Subcutaneous adipose tissue (tissue), 4 donors: ENCODE measurements around the gene GPR27. TPM values are rescaled to one million over a fixed set of nuclear protein-coding genes. Genes with fewer than 3 reads are reported as not detected.

Experiments
- total RNA-seq, 4 donors: library from RNA; depleted of rRNA; stranded (reverse); fragments of >200 nt; gene quantifications; one replicate each; pipeline ENCODE4 v1.1.0, GENCODE V29; 2016
- TF ChIP-seq, protein P1 (sequence below): fragments of 450-650 bp; IDR thresholded peaks from one replicate; pipeline ENCODE4 v1.5.1; 2016; ENCODE audit warnings: low read depth, mild to moderate bottlenecking, control low read depth, antibody characterized with exemption, moderate library complexity

GPR27 gene
- total RNA-seq, 4 donors from 2014 or later: 0.38 to 0.49 TPM; not detected in 2

DNA sequence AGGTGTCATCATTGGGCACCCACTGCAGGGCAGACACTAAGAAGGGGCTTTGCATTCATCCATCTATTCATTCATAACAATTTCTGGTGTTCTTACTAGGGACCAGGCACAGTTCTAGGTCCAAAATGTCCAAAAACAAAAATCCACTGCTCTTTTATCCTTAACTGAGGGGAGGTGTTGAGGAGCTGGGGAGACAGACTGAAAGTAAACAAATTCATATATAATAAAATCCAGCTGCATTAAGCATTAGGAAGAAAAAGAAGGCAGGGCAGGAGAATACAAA lies 29.5 kb upstream of the GPR27 start:
- TF ChIP-seq, protein P1, sequence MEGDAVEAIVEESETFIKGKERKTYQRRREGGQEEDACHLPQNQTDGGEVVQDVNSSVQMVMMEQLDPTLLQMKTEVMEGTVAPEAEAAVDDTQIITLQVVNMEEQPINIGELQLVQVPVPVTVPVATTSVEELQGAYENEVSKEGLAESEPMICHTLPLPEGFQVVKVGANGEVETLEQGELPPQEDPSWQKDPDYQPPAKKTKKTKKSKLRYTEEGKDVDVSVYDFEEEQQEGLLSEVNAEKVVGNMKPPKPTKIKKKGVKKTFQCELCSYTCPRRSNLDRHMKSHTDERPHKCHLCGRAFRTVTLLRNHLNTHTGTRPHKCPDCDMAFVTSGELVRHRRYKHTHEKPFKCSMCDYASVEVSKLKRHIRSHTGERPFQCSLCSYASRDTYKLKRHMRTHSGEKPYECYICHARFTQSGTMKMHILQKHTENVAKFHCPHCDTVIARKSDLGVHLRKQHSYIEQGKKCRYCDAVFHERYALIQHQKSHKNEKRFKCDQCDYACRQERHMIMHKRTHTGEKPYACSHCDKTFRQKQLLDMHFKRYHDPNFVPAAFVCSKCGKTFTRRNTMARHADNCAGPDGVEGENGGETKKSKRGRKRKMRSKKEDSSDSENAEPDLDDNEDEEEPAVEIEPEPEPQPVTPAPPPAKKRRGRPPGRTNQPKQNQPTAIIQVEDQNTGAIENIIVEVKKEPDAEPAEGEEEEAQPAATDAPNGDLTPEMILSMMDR: no peak

GRCh38 chr3:71724584-71725270 lies 28.9 kb upstream of the GPR27 start:
- TF ChIP-seq, protein P1: no peak

DNA sequence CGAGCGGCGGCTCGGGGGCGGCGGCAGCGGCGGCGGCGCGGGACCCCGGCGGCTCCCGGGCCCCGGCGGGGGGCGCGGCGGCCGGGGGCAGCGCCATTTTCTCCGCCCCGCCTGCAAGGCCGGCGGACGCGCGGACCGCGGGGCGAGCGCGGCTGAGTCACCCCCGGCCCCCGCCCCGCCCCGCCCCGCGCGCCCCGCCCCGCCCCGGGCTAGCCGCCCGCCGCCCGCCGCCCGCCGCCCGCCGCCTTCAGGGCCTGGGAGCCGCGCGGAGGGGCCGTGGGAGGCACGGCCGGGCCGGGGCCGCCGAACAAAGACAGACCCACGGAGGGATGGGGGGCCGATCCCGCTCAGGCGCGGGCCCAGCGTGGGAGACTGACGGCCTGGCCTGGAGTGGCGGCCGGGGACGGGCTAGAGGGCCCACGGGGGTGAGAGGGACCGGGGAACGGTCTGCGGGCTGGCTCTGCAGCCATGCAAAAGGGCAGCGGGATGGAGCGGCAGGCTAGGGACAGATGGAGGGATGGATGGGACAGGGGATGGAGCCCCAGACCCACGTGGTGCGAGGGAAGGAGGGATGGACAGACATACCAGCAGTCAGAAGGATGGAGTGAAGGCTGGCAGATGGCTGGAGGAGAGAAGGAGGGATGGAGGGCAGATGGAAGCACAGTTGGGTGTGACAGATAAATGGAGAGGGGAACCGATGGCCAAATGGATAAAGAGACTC lies 28.2 kb upstream of the GPR27 start, which contains the start of gene EIF4E3:
TSS of gene EIF4E3 (minus strand) at position 132 of the 721 bp plus-strand sequence. CDS start at position 97, 35 bp downstream.
- TF ChIP-seq, protein P1: no peak

- TF ChIP-seq, protein P1: no peak
Measured at GRCh38 chr3:71726146-71726545, 27.5 kb upstream of the GPR27 start.

DNA sequence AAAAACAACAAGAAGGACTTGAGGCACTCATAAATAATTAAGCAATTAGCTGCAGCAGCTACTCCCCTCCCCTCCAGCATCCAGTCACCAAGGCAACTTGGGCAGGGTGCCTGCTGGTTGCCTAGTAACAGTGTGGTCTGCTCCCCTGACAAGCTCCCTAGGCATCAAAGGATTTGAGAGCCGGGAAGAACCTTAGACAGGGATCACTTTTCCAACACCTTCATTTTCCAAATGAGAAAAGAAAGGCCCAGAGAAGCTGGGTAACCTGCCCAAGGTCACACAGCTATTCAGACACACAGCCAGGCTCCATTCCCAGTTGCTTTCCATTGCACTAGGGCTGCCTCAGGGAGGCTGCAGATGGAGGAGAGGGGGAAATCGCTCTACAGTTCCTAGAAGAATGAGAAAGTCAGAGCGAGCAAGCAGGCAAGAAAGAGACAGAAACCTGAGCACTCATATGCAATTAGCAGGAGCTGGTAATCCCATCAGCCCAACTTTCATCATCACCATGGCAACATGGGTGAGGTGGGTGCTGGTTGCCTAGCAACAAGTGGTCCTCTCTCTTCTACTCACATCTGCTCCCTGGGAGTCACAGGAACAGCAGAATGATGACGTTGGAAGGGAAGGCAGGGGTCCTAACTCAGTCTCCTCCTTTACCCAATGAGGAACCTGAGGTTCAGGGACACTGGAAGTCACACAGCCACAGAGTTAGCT lies 24.9 kb upstream of the GPR27 start:
- TF ChIP-seq, protein P1: no peak

GRCh38 chr3:71732637-71733036 lies 21.0 kb upstream of the GPR27 start:
- TF ChIP-seq, protein P1: no peak

DNA sequence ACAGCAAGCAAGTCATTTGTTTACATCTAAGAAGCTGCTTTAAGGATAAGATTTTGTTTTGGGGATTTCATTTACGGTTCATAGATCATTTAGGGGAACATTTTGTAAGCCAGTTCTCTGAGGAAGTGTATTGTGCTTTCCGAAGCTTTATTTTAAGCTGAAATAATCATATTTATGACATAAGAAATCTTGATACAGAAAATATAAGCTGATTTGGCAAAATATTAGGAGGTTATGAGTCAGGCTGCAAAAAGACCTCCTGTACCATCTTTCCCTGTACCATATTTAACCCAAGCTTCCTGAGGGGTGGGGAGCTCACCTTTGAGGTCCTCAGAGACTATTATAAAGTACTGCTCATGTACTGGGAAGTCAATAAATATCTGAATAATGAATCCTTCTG lies 20.3 kb upstream of the GPR27 start:
- TF ChIP-seq, protein P1: no peak
